ENCODE measurements around the gene XPO6.

GRCh38 chr16:28193530-28194423, 18.0 kb downstream of the XPO6 start:
- TF ChIP-seq, protein P1, sequence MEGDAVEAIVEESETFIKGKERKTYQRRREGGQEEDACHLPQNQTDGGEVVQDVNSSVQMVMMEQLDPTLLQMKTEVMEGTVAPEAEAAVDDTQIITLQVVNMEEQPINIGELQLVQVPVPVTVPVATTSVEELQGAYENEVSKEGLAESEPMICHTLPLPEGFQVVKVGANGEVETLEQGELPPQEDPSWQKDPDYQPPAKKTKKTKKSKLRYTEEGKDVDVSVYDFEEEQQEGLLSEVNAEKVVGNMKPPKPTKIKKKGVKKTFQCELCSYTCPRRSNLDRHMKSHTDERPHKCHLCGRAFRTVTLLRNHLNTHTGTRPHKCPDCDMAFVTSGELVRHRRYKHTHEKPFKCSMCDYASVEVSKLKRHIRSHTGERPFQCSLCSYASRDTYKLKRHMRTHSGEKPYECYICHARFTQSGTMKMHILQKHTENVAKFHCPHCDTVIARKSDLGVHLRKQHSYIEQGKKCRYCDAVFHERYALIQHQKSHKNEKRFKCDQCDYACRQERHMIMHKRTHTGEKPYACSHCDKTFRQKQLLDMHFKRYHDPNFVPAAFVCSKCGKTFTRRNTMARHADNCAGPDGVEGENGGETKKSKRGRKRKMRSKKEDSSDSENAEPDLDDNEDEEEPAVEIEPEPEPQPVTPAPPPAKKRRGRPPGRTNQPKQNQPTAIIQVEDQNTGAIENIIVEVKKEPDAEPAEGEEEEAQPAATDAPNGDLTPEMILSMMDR (IDR thresholded peaks at IDR 0.05): no peak
- TF ChIP-seq POLR2A (IDR thresholded peaks at IDR 0.05): no peak
